PFSK-1 (cell line): ENCODE measurements around the gene PAM16.

Experiments used
- POLR2AphosphoS5 ChIP-seq: IDR thresholded peaks from 2 replicates; pipeline ENCODE4 v1.6.1; 2012; ENCODE audit warnings: low read depth, mild to moderate bottlenecking, control low read depth, low read length, moderate library complexity
- REST ChIP-seq, 2 experiments: IDR thresholded peaks; 2 replicates each; pipeline versions ENCODE4 v1.6.1 to v1.8.0; 2011 to 2012; ENCODE audit warnings: low read depth in 2 of 2, low read length in 2 of 2, control low read depth in 1 of 2, inconsistent platforms in 1 of 2, mild to moderate bottlenecking in 1 of 2, moderate library complexity in 1 of 2; ENCODE audit not compliant: insufficient read depth in 1 of 2

- no peak for TF ChIP-seq REST (IDR thresholded peaks at IDR 0.05; ENCODE audit: insufficient read depth in 1 of 2, low read depth in 2 of 2, low read length in 2 of 2)
- no peak for TF ChIP-seq POLR2AphosphoS5
Observed at GRCh38 chr16:4349332-4349731, 1.8 kb downstream of the PAM16 start.
